Measurements from ENCODE around the gene PDE6A. TPM values are rescaled to one million over a fixed set of nuclear protein-coding genes. Genes with fewer than 3 reads are reported as not detected.

PDE6A gene
- total RNA-seq, 2 experiments from 2014 or later: not detected

GRCh38 chr5:149962601-149963300 is 18.2 kb upstream of the PDE6A start:
- H3K36me3 ChIP-seq (ENCODE audit: insufficient read depth, low read length): no peaks in the 10 kb centered on the region
- no peak overlapping the region for H2AFZ ChIP-seq (ENCODE audit: low read length)
- no peaks in the 10 kb centered on the region for H3K9me2 ChIP-seq (ENCODE audit: insufficient read depth, low read length)
- no peak overlapping the region for H3K4me2 ChIP-seq (ENCODE audit: low read length)
- intact Hi-C loops (cut with micrococcal nuclease; ENCODE audit: unreplicated experiment): loop anchor here (5.0 to 10.0 kb wide), 2 partner anchors 100 to 128 kb away; no protein-coding TSS in a partner anchor
- TF ChIP-seq EZH2phosphoT487 (IDR thresholded peaks at IDR 0.05; ENCODE audit: borderline replicate concordance, low read depth, low read length) (no peak), CTCF (conservative IDR thresholded peaks at IDR 0.05; ENCODE audit: low read length) (no peak)
- no peak overlapping the region for H3K4me3 ChIP-seq (ENCODE audit: low read depth, low read length, poor library complexity, severe bottlenecking)
- H3K4me1 ChIP-seq (ENCODE audit: insufficient read depth, low read length, poor library complexity, severe bottlenecking): peaks cover 9% of the 10 kb centered on the region
- ChIA-PET POLR2A (interaction anchor here (0.7 to 0.9 kb wide), 4 partner anchors 27 to 551 kb away, joined by 3 to 4 read pairs (median 3); no protein-coding TSS in a partner anchor), CTCF (ENCODE audit: unreplicated experiment) (interaction anchor here (1.0 to 1.2 kb wide), 2 partner anchors 10 to 35 kb away, joined by 3 read pairs; no protein-coding TSS in a partner anchor)
- DNase-seq (ENCODE audit: low spot score): no peak
- BruUV-seq (replicated peaks): no TSS peak
- no peaks in the 10 kb centered on the region for H3K79me2 ChIP-seq (ENCODE audit: insufficient read depth, low read depth, low read length)
- no peak overlapping the region for H3K27ac ChIP-seq (ENCODE audit: low read depth, low read length, poor library complexity, severe bottlenecking)
- H3K9me3 ChIP-seq (ENCODE audit: low read length): no peaks in the 10 kb centered on the region
- no peaks in the 10 kb centered on the region for H4K20me1 ChIP-seq (ENCODE audit: insufficient read depth, low read length)

GRCh38 chr5:149961957-149962409 is 17.4 kb upstream of the PDE6A start:
- Histone ChIP-seq H3K4me2 (ENCODE audit: low read length) (no peak overlapping the region), H3K79me2 (ENCODE audit: insufficient read depth, low read depth, low read length) (no peaks in the 10 kb centered on the region), H3K4me3 (ENCODE audit: low read depth, low read length, poor library complexity, severe bottlenecking) (no peak overlapping the region), H3K9me3 (ENCODE audit: low read length) (no peaks in the 10 kb centered on the region), H3K27ac (ENCODE audit: low read depth, low read length, poor library complexity, severe bottlenecking) (no peak overlapping the region), H4K20me1 (ENCODE audit: insufficient read depth, low read length) (no peaks in the 10 kb centered on the region), H3K9me2 (ENCODE audit: insufficient read depth, low read length) (no peaks in the 10 kb centered on the region), H3K36me3 (ENCODE audit: insufficient read depth, low read length) (no peaks in the 10 kb centered on the region), H2AFZ (ENCODE audit: low read length) (no peak overlapping the region), H3K4me1 (ENCODE audit: insufficient read depth, low read length, poor library complexity, severe bottlenecking) (peaks cover 9% of the 10 kb centered on the region)
- TF ChIP-seq CTCF (conservative IDR thresholded peaks at IDR 0.05; ENCODE audit: low read length): peak; percentile 75
- no peak for TF ChIP-seq EZH2phosphoT487 (IDR thresholded peaks at IDR 0.05; ENCODE audit: borderline replicate concordance, low read depth, low read length)
- DNase-seq (ENCODE audit: low spot score): peak; percentile 11
- intact Hi-C loops (cut with micrococcal nuclease; ENCODE audit: unreplicated experiment): loop anchor here (2.0 to 10.0 kb wide), 3 partner anchors 39 to 127 kb away; partner anchors contain the start of genes HMGXB3 and TIGD6
- POLR2A ChIA-PET: interaction anchor here (0.6 to 0.9 kb wide), 7 partner anchors 28 to 758 kb away, joined by 3 to 4 read pairs (median 3); no protein-coding TSS in a partner anchor
- BruUV-seq (replicated peaks): no TSS peak
- CTCF ChIA-PET (ENCODE audit: unreplicated experiment): interaction anchor here (1.0 to 1.2 kb wide), 2 partner anchors 10 to 34 kb away, joined by 3 read pairs; no protein-coding TSS in a partner anchor

Measured in OCI-LY7 (cell line).